Endothelial cell of umbilical vein (primary cell): ENCODE data around the gene GTF2A2. TPM values are rescaled to one million over a fixed set of nuclear protein-coding genes. Genes with fewer than 3 reads are reported as not detected.
A peak's percentile ranks its signal among the peaks of the same experiment; 100 is the strongest.

ENCODE experiments used
- BruUV-seq: library from RNA; stranded (reverse); fragments of 400-500 nt; replicated peaks from 2 replicates; lab custom pipeline; 2021; lab: Mats Ljungman, UMichigan
- CTCF ChIA-PET: fragments of 300-600, 350-600 bp; sonication (Branson Sonifier 250); formaldehyde crosslinking; loops from one replicate; lab custom pipeline; 2021; ENCODE audit warnings: antibody characterized with exemption, inconsistent platforms; lab: Charles Lee
- POLR2A ChIA-PET: fragments of 300-600, 350-600 bp; sonication (Branson Sonifier 250); formaldehyde crosslinking; loops from one replicate; lab custom pipeline; 2021; ENCODE audit warnings: antibody characterized with exemption, inconsistent platforms; lab: Charles Lee
- DNase-seq: peaks from one replicate; pipeline ENCODE4 v3.0.0-alpha.2; 2011; ENCODE audit warnings: low read depth, low spot score
- FAIRE-seq: peaks from 2 replicates; lab custom pipeline; 2011; peaks lifted over from hg19 to GRCh38; lab: Jason Lieb, UNC
- H2AFZ ChIP-seq: 2 replicates; pipeline ENCODE4 v1.6.0; 2012; ENCODE audit warnings: low read depth, low read length, control low read depth, inconsistent platforms
- H3K27ac ChIP-seq: 2 replicates; pipeline ENCODE4 v1.5.1; 2011; ENCODE audit warnings: low read depth, mild to moderate bottlenecking, control low read depth, low read length, moderate library complexity; ENCODE audit not compliant: insufficient read depth
- H3K27me3 ChIP-seq, 2 experiments: 2 replicates each; pipeline versions ENCODE4 v1.6.0 to v1.6.1; 2011; ENCODE audit warnings: low read length in 2 of 2, mixed read lengths in 1 of 2; ENCODE audit not compliant: control insufficient read depth in 2 of 2, insufficient read depth in 2 of 2
- H3K36me3 ChIP-seq, 2 experiments: 2 replicates in 1 of 2; 3 replicates in 1 of 2; pipeline ENCODE4 v1.5.1; 2011; ENCODE audit warnings: low read length in 2 of 2, mild to moderate bottlenecking in 1 of 2, moderate library complexity in 1 of 2; ENCODE audit not compliant: control insufficient read depth in 2 of 2, insufficient read depth in 2 of 2; ENCODE audit errors: extremely low read depth in 1 of 2
- H3K4me1 ChIP-seq: 3 replicates; pipeline ENCODE4 v1.5.1; 2011; ENCODE audit warnings: mild to moderate bottlenecking, low read length; ENCODE audit not compliant: control insufficient read depth, insufficient read depth; ENCODE audit errors: extremely low read depth
- H3K4me2 ChIP-seq: 2 replicates; pipeline ENCODE4 v1.6.1; 2011; ENCODE audit warnings: low read length, control low read depth, mixed read lengths; ENCODE audit not compliant: insufficient read depth
- H3K4me3 ChIP-seq, 3 experiments: fragments of 200-600 bp in 1 of 3; sonication (generic), shearing (Covaris generic) in 1 of 3; replicated peaks in 1 of 3; 2 replicates each; pipeline ENCODE4 v1.5.1; 2011 to 2016; ENCODE audit warnings: control low read depth in 3 of 3, low read length in 3 of 3, mild to moderate bottlenecking in 2 of 3, inconsistent platforms in 1 of 3, low read depth in 1 of 3, moderate library complexity in 1 of 3; ENCODE audit not compliant: insufficient read depth in 1 of 3
- H3K79me2 ChIP-seq: 2 replicates; pipeline ENCODE4 v1.6.0; 2012; ENCODE audit warnings: low read length, inconsistent platforms; ENCODE audit not compliant: control insufficient read depth, insufficient read depth
- H3K9ac ChIP-seq: replicated peaks from 2 replicates; pipeline ENCODE3; 2011; ENCODE audit warnings: low read length, control low read depth; ENCODE audit not compliant: insufficient read depth; ENCODE audit errors: extremely low read depth
- H3K9me1 ChIP-seq: replicated peaks from 3 replicates; pipeline ENCODE4 v1.6.0; 2011; ENCODE audit warnings: mild to moderate bottlenecking, low read length; ENCODE audit not compliant: control insufficient read depth, insufficient read depth; ENCODE audit errors: extremely low read depth
- H3K9me3 ChIP-seq: replicated peaks from 2 replicates; pipeline ENCODE4 v1.5.1; 2012; ENCODE audit warnings: low read length, inconsistent platforms; ENCODE audit not compliant: control insufficient read depth, insufficient read depth
- H4K20me1 ChIP-seq: replicated peaks from 2 replicates; pipeline ENCODE3; 2011; ENCODE audit warnings: mild to moderate bottlenecking, low read length; ENCODE audit not compliant: control insufficient read depth, insufficient read depth; ENCODE audit errors: extremely low read depth
- CTCF ChIP-seq, 2 donors: IDR thresholded peaks; 1 replicate in 1 of 2; 2 replicates in 1 of 2; pipeline ENCODE4 v1.5.1; 2011; ENCODE audit warnings: low read length in 2 of 2, mild to moderate bottlenecking in 2 of 2, moderate library complexity in 2 of 2, control low read depth in 1 of 2, inconsistent platforms in 1 of 2, low read depth in 1 of 2; ENCODE audit not compliant: insufficient read depth in 1 of 2; ENCODE audit errors: extremely low read depth in 1 of 2
- EZH2 ChIP-seq: IDR thresholded peaks from 2 replicates; pipeline ENCODE4 v1.6.1; 2012; ENCODE audit warnings: borderline replicate concordance, low read depth, mild to moderate bottlenecking, moderate library complexity, low read length, inconsistent platforms; ENCODE audit not compliant: severe bottlenecking
- FOS ChIP-seq: IDR thresholded peaks from 2 replicates; pipeline ENCODE4 v1.6.1; 2011; ENCODE audit warnings: mild to moderate bottlenecking, low read length, moderate library complexity, borderline replicate concordance; ENCODE audit not compliant: insufficient read depth
- MYC ChIP-seq: IDR thresholded peaks from one replicate; pipeline ENCODE4 v1.6.1; 2011; ENCODE audit warnings: mild to moderate bottlenecking, low read depth, low read length
- POLR2A ChIP-seq: IDR thresholded peaks from 2 replicates; pipeline ENCODE4 v1.6.1; 2012; ENCODE audit warnings: low read depth, mild to moderate bottlenecking, control low read depth, low read length
- POLR2AphosphoS5 ChIP-seq: IDR thresholded peaks from 2 replicates; pipeline ENCODE4 v1.6.1; 2012; ENCODE audit warnings: low read depth, mild to moderate bottlenecking, control low read depth, low read length, moderate library complexity; ENCODE audit not compliant: insufficient read depth
- dilution Hi-C: fragments of 300-500 bp; cut with MboI; formaldehyde crosslinking; loops from one replicate; pipeline ENCODE4 v1.15.0; 2019; ENCODE audit warnings: low sequenced_read_pairs; ENCODE audit not compliant: extremely low pct_ligation_motif_present
- intact Hi-C: fragments of 100-400 bp; cut with micrococcal nuclease; formaldehyde crosslinking; loops from one replicate; pipeline ENCODE4 v1.10.0; 2022
- polyA plus RNA-seq, 4 experiments: library from polyadenylated mRNA; depleted of rRNA in 3 of 4; stranded (reverse) in 3 of 4; unstranded in 1 of 4; fragments of >200 nt; gene quantifications; 2 replicates each; pipeline versions ENCODE4 v1.2.1 to v1.2.3, GENCODE V29; 2011 to 2012; ENCODE audit warnings: missing spikeins in 1 of 4
- total RNA-seq: library from RNA; stranded (reverse); gene quantifications from 2 replicates; pipeline ENCODE4 v1.2.3, GENCODE V29; 2021

GTF2A2 gene
- total and polyA plus RNA-seq, 2 donors (not counting 3 experiments of a cell fraction or from before 2014, with no cell fraction given), result 67.9 to 128 TPM

- dilution Hi-C loops (no loop called here), intact Hi-C loops (no loop called here)
- Histone ChIP-seq H3K4me3 (no peak overlapping the region), H3K9me3 (no peaks in the 10 kb centered on the region), H2AFZ (no peak overlapping the region), H3K27ac (no peak overlapping the region), H3K9ac (no peak overlapping the region), H3K4me1 (peaks cover 14% of the 10 kb centered on the region), H3K9me1 (no peaks in the 10 kb centered on the region), H3K4me2 (no peak overlapping the region), H3K79me2 (no peaks in the 10 kb centered on the region), H3K27me3 (no peaks in the 10 kb centered on the region), H4K20me1 (no peaks in the 10 kb centered on the region), H3K36me3 (no peaks in the 10 kb centered on the region)
- ChIA-PET CTCF (no interaction called here), POLR2A (no interaction called here)
- TF ChIP-seq FOS, result peak; percentile 22
- no peak for TF ChIP-seq MYC
- FAIRE-seq, result no peak
- DNase-seq, result no peak
- BruUV-seq, result no TSS peak
Measured at GRCh38 chr15:59702351-59702750, 45.0 kb upstream of the GTF2A2 start.

GRCh38 chr15:59701880-59702279 is 44.6 kb upstream of the GTF2A2 start:
- Histone ChIP-seq H2AFZ (no peak overlapping the region), H3K9me3 (no peaks in the 10 kb centered on the region), H3K27me3 (no peaks in the 10 kb centered on the region), H3K9ac (no peak overlapping the region), H3K9me1 (no peaks in the 10 kb centered on the region), H3K27ac (no peak overlapping the region), H3K79me2 (no peaks in the 10 kb centered on the region), H3K4me2 (no peak overlapping the region), H3K36me3 (no peaks in the 10 kb centered on the region), H3K4me1 (peaks cover 14% of the 10 kb centered on the region), H3K4me3 (no peak overlapping the region), H4K20me1 (no peaks in the 10 kb centered on the region)
- dilution Hi-C loops (no loop called here), intact Hi-C loops (no loop called here)
- FAIRE-seq (no peak), DNase-seq (no peak)
- BruUV-seq, result no TSS peak
- CTCF ChIA-PET, result interaction anchor here (1.0 to 2.9 kb wide), 2 partner anchors 10 to 23 kb away, joined by 5 to 11 read pairs; no protein-coding TSS in a partner anchor
- TF ChIP-seq POLR2AphosphoS5, result no peak
- no peak for TF ChIP-seq CTCF (IDR thresholded peaks at IDR 0.05; ENCODE audit: extremely low read depth in 1 of 2, insufficient read depth in 1 of 2, low read depth in 1 of 2, low read length in 2 of 2)
- TF ChIP-seq EZH2, result no peak
- no peak for TF ChIP-seq MYC
- TF ChIP-seq POLR2A, result no peak
- POLR2A ChIA-PET, result no interaction called here
